Measurements from ENCODE around the gene FSTL4.
"Not testable (repeated sequence)": the region's sequence is repeated elsewhere in the genome, so short reads cannot be mapped to it uniquely, and the experiment has no call there.

The FSTL4 gene

DNA sequence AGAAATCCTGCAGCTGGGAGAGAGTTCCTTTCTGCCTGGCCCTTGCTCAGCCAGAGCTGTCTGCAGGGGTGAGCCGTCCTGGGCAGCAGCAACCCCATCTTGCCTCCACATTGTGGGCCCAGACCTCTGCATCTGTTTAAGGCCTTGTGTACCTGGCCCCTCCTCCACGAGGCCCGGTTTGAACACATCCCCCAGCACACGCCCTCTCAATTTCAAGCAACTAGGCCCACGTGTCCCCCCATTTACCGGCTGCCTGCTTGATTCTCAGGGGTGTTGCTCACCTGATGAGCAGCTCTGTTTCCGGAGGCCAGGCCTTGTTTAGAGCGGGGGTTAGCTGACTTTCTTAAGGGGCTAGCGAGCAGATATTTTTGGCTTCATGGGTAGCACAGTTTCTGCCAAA lies 378.7 kb downstream of the FSTL4 start:
- no peak for DNase-seq

DNA sequence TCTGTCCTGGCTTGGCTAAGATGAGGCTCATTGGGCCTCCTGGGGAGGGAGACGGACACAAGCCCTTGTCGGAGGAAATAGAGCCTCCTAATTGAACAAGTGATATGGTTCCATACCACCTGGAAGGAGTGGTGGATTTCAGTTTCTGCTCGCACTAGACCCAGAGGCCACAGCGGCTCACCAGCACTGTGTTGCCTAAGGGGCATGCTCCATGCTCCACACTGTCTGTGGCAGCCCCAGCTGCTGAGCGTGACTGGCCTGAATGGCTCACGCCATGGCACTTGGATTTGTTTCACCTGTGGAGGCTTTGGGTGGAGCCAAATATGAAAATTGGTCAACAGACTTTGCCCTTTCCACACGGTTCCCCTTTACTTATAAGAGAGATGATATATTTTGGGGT lies 379.4 kb downstream of the FSTL4 start:
- no peak for DNase-seq

DNA sequence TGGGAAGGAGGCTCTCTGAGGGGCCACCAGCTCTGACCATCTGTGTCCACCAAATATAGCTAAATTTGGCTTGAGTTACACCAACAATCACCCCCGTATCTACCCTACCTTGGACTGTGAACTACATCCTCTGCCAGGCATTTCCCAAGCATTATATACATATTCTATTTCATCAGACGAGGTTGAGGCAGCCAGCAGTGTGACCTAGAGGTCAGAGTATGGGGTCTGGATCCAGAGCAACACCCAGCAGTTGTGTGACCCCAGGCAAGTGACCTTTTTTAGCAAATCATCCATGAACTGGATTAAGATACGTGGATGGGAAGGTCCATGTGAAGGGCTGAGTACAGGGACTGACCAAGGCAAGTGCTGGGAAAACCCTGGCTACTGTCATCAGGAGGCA lies 379.9 kb downstream of the FSTL4 start:
- DNase-seq, result no peak

DNA sequence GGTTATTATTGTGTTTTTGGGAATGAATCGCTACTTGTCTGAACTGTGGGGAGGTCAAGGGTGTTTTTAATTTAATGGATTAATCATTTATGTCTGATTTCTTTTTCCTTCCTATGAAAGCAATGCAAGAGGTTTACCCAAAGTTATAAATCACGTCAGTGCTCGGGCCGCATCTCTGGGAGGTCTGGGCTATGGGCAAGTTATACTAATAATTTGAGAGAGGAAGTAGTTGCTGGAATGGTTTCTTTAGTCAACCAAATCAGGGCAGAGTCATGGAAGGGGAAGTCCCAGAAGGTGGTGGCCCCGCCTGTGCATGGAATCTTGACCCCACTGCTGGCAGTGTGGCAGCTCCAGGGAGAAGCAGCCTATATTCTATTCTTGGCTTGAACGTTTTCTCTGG lies 380.3 kb downstream of the FSTL4 start:
- DNase-seq, result no peak

GRCh38 chr5:133230823-133231578 lies 381.3 kb downstream of the FSTL4 start:
- no peak for DNase-seq

DNA sequence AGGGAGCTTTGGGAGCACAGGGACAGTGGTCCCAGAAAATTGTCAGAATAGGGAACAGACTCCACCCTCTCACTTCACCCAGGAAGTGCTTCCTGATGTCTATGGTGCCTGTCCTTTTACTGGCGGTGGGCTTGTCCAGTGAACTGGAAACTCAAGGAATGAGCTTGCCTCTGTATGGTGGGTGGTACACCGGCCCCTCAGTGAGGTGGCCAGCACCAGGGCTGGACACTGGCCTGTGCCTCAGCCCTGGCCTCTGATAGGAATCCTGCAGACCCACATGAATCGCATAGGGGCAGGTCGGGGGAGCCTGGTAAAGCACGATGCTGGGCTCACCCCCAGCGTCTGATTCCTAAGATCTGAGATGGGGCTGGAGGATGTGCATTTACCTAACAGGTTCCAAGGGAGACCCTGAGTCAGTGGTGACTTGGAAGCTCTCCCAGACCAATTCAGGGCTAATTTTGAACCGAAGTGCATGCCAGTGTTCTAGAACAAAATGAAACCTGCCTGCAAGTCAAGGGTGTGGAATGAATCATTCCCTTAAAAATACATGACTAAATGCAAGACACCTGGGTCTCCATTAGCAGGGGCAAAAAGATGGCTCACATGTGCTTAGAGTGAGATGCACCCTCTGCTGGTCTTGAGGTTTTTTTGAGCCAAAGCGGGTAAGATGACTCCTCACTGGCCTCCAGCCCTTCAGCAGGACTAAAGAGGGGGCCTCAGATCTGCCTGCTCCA lies 382.2 kb downstream of the FSTL4 start:
- DNase-seq, result no peak

DNA sequence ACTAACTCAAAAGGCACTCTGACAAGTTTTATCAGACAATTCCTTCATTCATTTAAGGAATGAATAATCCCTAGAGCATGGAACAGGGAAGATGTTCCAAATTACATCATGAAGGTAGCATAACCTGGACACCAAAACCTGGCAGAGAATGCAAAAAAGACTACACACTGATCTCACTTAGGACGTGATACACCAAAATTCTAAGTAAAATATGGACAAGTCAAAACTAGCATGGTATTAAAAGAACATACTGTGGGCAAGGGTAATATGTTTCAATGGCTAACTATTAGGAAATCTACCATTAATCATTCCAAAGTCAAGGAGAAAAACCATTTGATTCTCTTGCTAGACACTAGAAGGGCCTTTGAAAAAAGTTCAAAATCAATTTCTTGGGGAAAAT lies 384.0 kb downstream of the FSTL4 start:
- DNase-seq, result no peak

- DNase-seq, result no peak
Observed at GRCh38 chr5:133227897-133228296, 384.4 kb downstream of the FSTL4 start.

- DNase-seq, result no peak
Observed at GRCh38 chr5:133227082-133227481, 385.3 kb downstream of the FSTL4 start.

GRCh38 chr5:133226186-133226585 lies 386.2 kb downstream of the FSTL4 start:
- no peak for DNase-seq

- no peak for DNase-seq
Observed at GRCh38 chr5:133225671-133226152, 386.6 kb downstream of the FSTL4 start.

- no peak for DNase-seq
Observed at GRCh38 chr5:133222979-133223378, 389.4 kb downstream of the FSTL4 start.

DNA sequence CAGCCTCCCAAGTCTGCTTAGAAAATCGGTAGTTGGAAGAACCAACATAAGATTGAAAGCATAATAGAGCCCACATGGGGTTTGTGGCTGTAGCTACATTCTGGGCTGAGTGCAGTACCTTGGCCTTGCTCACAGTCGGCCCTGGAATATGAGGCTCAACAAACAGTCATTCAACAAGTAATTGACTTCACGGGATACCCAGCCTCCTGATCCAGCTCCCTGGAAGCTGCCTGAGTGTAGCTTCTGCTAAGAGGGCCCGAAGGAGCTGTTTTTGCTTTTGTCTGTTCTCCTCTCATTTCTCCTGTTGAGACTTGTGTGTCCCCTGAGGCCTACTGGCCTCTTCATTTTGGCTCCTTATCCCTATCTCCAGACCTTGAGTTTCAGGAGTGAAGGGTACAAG lies 389.8 kb downstream of the FSTL4 start:
- no peak for DNase-seq

DNA sequence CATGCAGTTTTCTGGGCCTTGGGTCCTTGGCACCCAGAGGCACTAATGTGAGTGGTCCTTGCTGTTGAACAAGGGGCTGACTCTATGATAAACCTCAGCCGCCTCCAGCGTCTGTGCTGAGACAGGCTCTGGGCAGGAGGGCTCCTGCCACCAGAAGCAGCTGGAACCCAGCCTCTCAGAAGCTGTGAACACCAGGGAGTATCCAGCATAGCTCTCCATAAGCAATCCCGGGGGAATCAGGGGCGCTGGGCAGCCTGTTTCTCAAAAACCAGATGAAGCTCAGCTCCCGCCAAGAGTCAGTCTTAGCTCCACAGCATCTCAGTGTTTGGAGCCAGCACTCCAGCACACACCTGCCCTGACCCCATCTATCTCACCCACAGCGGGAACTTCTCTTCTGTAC lies 390.3 kb downstream of the FSTL4 start:
- DNase-seq, result no peak

- no peak for DNase-seq
Observed at GRCh38 chr5:133220851-133221674, 391.3 kb downstream of the FSTL4 start.

DNA sequence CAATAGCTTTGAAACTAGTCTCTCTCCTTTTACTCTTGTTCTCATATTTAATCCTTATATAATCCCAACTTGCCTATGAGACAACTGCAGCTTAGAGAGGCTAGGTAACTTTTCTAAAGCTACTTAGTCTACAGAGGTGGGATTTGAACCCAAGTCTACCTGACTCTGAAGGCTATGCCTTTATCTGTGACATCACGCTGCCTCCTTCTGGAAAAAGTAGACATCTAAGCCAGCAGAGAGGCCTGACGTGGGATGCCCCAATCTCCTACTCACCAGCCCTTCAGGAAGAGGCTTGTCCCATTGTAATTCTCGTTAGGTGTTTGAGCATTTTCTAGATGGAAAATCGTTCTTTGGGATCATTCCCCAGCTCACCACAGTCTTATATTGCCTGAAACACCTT lies 393.0 kb downstream of the FSTL4 start:
- DNase-seq, result no peak

DNA sequence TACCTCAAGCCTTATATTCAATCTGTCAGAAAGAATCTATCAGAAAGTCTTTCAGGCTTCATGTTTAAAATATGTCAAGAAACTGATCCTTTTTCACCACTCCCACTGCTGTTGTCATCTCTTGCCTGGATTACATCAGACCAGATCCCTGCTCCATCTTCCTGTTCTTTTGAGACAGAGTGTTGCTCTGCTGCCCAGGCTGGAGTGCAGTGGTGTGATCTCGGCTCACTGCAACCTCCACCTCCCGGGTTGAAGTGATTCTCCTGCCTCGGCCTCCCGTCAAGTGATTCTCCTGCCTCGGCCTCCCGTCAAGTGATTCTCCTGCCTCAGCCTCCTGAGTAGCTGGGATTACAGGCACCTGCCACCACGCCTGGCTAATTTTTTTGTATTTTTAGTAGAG lies 396.2 kb downstream of the FSTL4 start:
- not testable (repeated sequence) for DNase-seq

DNA sequence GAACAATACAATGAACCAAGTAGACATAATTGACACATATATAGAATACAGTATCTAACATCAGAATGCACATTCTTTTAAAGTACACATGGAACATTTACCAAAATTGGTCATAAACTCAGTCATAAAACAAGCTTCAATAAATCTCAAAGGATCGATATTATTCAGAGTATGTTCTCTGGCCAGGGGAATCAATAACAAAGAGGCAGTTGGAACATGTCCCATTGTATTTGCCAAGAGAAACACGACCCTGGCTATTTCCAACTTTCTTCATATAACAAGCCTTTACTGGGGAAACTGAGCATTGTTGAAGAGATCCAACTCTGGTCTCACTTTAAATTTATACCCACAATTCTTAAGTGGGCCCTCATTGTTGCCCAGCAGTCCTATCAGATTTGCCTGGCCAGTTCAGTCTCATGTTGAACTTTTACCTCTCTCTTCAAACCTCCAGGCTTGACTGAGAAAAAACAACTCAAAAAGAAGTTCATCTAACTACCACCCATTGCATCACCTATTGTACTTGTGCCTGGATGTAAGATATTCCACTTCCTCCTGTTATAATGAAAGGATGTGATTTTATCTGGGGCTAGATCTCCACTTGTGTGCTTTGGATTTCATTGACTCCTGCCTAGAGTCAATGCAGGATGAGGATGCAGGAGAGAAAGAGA lies 398.1 kb downstream of the FSTL4 start:
- no peak for DNase-seq

DNA sequence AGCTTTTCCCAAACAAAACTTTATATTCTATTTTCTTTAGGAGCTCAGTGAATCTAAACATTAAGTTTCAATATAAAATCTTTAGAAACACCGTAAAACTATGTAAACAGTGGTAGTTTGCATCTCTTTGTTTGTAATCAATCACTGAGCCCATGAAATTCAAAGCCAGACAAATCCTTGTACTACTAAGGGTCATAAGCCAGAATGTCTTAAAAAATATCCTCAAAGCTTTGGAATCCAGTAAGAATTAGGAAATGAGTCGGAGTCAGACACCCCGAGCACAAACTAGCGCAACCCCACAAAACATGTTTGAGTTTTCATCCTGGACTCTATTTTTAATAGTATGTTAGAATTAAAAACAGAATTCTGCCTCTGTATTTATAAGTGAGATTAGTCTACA lies 406.7 kb downstream of the FSTL4 start:
- no peak for DNase-seq

DNA sequence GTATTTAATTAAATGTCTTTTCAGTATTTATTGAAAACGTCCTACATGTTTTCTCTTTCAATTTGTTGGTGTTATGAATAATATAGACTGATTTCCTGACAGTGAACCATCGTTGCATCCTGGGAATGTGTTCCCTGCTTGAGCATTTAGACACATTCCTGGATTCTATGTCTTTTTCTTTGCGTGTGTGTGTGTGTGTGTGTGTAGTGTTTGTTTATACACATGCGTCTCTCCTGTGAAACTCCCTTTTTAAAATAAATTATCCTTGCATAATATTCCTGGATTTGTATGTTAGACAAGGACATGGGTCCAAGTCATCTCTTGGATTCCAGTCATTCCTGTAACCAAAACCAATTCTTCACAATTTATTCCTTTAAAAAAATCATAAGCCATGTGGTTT lies 407.1 kb downstream of the FSTL4 start:
- DNase-seq, result no peak

- DNase-seq, result no peak
Observed at GRCh38 chr5:133203317-133204305, 408.7 kb downstream of the FSTL4 start.

All from NCI-H774 (cell line).